GM15510 (cell line): ENCODE data around the gene SLC2A8.

ENCODE experiments used
- POLR2A ChIP-seq: IDR thresholded peaks from 3 replicates; pipeline ENCODE4 v1.6.1; 2011; ENCODE audit warnings: borderline replicate concordance; ENCODE audit not compliant: insufficient read length; ENCODE audit errors: extremely low read depth

SLC2A8 gene

DNA sequence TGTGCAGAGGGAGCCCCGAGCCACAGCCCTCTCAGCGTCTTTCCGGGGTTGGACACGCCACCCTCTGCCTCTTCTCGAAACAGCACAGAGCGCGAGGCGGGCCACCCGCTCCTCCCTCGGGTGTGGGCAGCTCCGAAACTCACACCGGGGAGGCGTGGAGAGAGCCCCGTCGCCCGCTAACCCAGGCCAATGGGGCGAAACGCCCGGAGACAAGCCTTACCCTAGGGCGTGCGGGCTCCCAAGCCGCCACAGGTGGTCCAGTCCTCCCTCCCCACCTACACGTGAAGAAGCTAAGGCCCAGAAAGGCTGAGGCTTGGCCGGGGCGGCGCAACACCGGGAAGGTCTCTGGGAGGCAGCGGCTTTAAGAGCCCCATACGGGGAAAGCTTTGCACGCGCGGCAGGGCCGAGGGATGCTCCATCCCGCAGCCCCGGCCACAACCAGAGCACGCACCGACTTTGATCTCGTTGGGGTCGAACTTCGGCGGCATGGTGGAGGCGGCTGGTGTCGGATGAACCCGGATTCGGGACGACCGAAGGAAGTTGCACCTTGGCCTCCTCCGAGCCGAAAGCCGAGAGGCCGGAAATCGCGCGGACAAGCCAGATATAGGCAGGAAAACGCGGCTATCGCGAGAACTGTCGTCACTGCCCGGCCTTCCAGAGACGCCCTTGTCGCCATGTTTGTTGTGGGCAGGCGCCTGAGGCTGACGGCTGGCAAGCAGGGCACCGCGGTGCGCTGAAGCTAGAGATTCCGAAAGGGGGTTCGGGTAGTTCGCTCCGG, 54.0 kb downstream of the SLC2A8 start, which contains the start of the genes LRSAM1 and RPL12:
TSS of gene LRSAM1 (plus strand) at position 681 of the 778 bp plus-strand sequence. CDS start 3,018 bp downstream, outside the sequence.
TSS of gene RPL12 (minus strand) at position 577 of the 778 bp plus-strand sequence. CDS start at position 488, 89 bp downstream.
- TF ChIP-seq POLR2A, result peak; percentile 99

DNA sequence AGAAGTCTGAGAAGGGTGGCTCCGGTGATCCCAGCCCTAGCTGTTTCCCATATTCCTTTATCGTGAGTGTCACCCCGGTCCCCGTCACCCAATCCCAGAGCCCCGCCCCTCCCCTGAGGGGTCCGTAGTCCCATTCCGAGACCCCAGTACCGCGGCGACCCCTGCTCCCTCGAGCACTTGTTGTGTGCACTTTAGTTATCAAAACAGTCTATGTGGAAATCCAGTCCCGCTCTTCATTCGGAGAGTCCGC, 54.6 kb downstream of the SLC2A8 start:
- no peak for TF ChIP-seq POLR2A

DNA sequence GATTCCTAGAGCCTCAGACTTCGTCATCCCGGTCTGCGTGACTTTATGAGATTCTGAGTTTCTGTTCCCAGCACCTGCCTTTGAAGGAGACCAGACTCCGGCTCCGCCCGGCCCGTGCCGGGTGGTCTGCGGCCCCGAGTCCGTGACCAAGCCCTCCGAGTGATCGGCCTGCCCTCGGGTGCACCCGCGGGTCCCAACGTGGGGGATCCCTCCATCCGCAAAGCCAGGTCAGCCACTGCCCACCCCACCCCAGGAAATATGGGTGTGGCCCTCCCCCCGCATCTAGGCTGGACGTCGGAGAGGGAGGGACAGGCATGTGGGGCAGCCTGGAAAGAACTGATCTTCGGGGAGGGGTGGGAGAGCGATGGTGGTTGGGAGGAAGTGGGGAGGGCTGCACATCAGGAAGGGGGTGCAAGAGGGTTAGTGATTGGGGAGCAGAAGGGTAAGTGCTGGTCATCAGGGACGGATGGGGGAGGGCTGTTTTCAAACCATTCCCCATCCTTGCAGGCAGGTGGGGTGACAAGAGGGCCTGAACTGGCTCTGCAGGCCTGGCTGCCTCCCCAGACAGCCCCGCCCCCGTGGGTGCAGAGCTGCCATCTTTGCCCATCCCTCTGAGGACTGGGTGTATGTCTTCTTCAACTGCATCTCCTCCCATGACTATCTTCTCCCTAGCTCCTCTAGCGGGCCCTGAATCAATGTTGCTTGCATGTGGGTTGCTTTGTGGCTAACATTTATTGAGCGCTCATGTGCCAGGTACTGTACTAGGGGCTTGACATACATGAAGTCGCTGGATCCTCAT, 55.1 kb downstream of the SLC2A8 start:
- no peak for TF ChIP-seq POLR2A

DNA sequence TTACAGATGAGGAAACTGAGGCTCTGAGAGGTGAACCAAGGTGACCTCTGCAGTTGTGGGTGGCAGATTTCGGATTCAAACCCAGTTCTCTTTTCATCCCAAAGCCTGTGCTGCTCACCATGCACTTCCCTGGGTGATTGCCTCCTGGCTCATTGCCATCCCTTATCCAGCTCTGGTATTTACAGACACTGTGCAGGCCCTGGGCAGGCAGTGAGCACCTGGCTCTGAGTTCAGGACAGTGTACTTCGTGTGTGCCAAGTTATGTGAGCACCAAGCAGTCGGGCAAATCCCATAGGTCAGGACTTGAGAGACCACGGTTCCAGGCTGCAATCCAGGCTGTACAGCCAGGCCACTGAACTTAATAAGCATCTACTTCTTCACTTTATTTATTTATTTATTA, 55.7 kb downstream of the SLC2A8 start:
- TF ChIP-seq POLR2A, result no peak

DNA sequence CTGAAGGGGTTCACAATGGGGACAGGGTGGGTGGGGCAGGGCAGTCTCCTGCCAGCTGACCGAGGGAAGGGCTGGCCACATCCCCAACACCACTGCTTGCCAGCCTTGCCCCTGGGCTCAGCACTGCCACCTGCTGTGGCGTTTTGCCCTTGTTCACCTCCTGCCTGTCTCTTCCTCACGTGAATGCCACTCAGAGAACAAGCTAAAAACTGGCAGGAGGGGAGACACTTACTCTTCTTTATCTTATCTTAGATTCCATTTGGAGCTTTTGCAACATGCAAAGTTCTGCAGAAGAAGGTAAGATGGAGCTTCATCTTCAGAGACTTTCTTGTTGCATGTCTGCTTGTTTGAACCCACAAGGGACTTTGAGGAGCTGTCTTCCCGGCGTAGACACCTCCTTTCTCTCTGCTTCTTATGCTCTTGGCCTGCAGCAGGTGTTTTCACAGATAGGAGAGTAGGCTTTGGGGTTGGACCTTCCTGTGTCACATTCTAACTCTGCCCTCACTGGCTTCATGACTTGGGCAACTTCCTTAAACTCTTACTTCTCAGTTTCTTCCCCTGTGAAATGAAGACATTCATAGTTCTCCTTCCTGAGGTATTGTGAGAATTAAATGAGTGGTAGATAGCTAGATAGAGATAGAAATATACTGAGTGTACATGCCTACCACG, 58.5 kb downstream of the SLC2A8 start:
- TF ChIP-seq POLR2A, result no peak

DNA sequence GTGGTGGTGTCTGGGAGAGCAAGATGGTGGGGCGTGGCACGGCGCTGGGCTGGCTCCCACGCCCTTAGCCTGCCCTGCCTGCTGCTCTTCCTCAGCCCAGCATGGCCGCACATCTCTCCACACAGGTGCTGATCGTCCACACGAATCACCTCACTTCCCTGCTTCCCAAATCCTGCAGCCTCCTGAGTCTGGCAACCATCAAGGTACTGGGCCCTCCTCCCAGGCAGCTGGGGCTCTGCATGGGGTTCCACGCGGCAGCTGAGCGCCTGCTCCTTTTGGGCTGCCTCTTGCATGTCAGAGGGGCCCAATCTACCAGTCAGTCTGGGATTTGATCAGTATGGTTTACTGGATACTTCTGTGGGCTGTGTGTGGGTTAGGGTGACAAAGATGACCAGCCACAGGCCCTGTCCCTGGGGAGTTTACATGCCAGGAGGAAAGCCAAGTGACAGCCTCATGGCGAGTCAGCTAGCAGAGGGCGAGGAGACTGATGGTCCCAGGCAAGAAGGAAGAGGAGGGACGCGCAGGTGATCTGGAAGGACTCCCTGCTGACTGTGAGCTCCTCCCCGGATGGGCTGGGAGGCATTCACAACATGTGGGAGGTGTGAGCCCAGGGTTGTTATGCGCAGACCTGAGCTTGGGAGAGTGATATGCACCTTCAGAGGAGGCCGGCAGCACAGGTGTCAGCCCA, 60.4 kb downstream of the SLC2A8 start:
- TF ChIP-seq POLR2A, result no peak
